ENCODE data around the gene GAREM2. TPM values are rescaled to one million over a fixed set of nuclear protein-coding genes. Genes with fewer than 3 reads are reported as not detected.

Gene GAREM2
- polyA plus RNA-seq, 3 donors: 1.7 to 3.0 (median 2.2) TPM

- H3K27ac ChIP-seq (ENCODE audit: low read depth, low read length): no peak overlapping the region
- WGBS, 3 donors: 1 to 4% (median 1%) methylated on average over 89 to 114 of the region's 114 CpGs
These were observed 11.8 kb downstream of the GAREM2 start for GRCh38 chr2:26184555-26185303.

GRCh38 chr2:26185304-26185928 lies 12.5 kb downstream of the GAREM2 start:
- WGBS, 3 donors: 33 to 54% (median 47%) methylated on average over 20 of the region's 20 CpGs

GRCh38 chr2:26185954-26186770 lies 13.3 kb downstream of the GAREM2 start:
- no peak overlapping the region for H3K27ac ChIP-seq (ENCODE audit: low read depth, low read length)
- WGBS, 3 donors: 87 to 94% (median 92%) methylated on average over 14 to 16 of the region's 16 CpGs

More at GRCh38 chr2:26185304-26185928, 12.5 kb downstream of the GAREM2 start:
- no peak overlapping the region for H3K27ac ChIP-seq (ENCODE audit: low read depth, low read length)

- no peak overlapping the region for H3K27ac ChIP-seq (ENCODE audit: low read depth, low read length)
- WGBS, 3 donors: 92 to 97% (median 96%) methylated on average over 15 of the region's 15 CpGs
These were observed 14.2 kb downstream of the GAREM2 start for GRCh38 chr2:26187114-26187513.

- no peak overlapping the region for H3K27ac ChIP-seq (ENCODE audit: low read depth, low read length)
- WGBS, 3 donors: 93 to 94% (median 93%) methylated on average over 16 of the region's 16 CpGs
These were observed 14.7 kb downstream of the GAREM2 start for GRCh38 chr2:26187537-26188104.

- WGBS, 3 donors: 91 to 93% (median 91%) methylated on average over 4 of the region's 4 CpGs
These were observed 16.2 kb downstream of the GAREM2 start for GRCh38 chr2:26189123-26189522.

GRCh38 chr2:26189751-26190150 lies 16.9 kb downstream of the GAREM2 start:
- no peak overlapping the region for H3K27ac ChIP-seq (ENCODE audit: low read depth, low read length)
- WGBS, 3 donors: 90 to 98% (median 95%) methylated on average over 4 of the region's 4 CpGs

More at GRCh38 chr2:26189123-26189522, 16.2 kb downstream of the GAREM2 start:
- no peak overlapping the region for H3K27ac ChIP-seq (ENCODE audit: low read depth, low read length)

- no peak overlapping the region for H3K27ac ChIP-seq (ENCODE audit: low read depth, low read length)
- WGBS, 3 donors: 82 to 91% (median 87%) methylated on average over 7 of the region's 7 CpGs
These were observed 17.5 kb downstream of the GAREM2 start for GRCh38 chr2:26190369-26190768.

- no peak overlapping the region for H3K27ac ChIP-seq (ENCODE audit: low read depth, low read length)
- WGBS, 3 donors: 86 to 88% (median 87%) methylated on average over 20 of the region's 20 CpGs
These were observed 18.6 kb downstream of the GAREM2 start for GRCh38 chr2:26191316-26192159.

- 87 to 91% (median 87%) methylated on average over 10 of the region's 10 CpGs for WGBS, 3 donors
- H3K27ac ChIP-seq (ENCODE audit: low read depth, low read length): no peak overlapping the region
These were observed 20.8 kb downstream of the GAREM2 start for GRCh38 chr2:26193578-26194231.

GRCh38 chr2:26195040-26195984 lies 22.4 kb downstream of the GAREM2 start:
- 69 to 81% (median 74%) methylated on average over 12 of the region's 12 CpGs for WGBS, 3 donors
- no peak overlapping the region for H3K27ac ChIP-seq (ENCODE audit: low read depth, low read length)

GRCh38 chr2:26196683-26197418 lies 24.0 kb downstream of the GAREM2 start:
- H3K27ac ChIP-seq (ENCODE audit: low read depth, low read length): no peak overlapping the region
- 76 to 85% (median 80%) methylated on average over 9 of the region's 9 CpGs for WGBS, 3 donors

GRCh38 chr2:26197516-26197915 lies 24.6 kb downstream of the GAREM2 start:
- no peak overlapping the region for H3K27ac ChIP-seq (ENCODE audit: low read depth, low read length)
- 90 to 94% (median 92%) methylated on average over 4 of the region's 4 CpGs for WGBS, 3 donors

GRCh38 chr2:26202981-26203490 lies 30.1 kb downstream of the GAREM2 start:
- 54 to 76% (median 69%) methylated on average over 1 of the region's 1 CpG for WGBS, 3 donors
- no peak overlapping the region for H3K27ac ChIP-seq (ENCODE audit: low read depth, low read length)

- H3K27ac ChIP-seq (ENCODE audit: low read depth, low read length): no peak overlapping the region
- 88 to 94% (median 93%) methylated on average over 7 of the region's 7 CpGs for WGBS, 3 donors
These were observed 31.0 kb downstream of the GAREM2 start for GRCh38 chr2:26203906-26204305.

- WGBS, 3 donors: 92 to 97% (median 96%) methylated on average over 5 of the region's 5 CpGs
- no peak overlapping the region for H3K27ac ChIP-seq (ENCODE audit: low read depth, low read length)
These were observed 39.1 kb downstream of the GAREM2 start for GRCh38 chr2:26212011-26212410.

Measured in adipose tissue (tissue), 3 donors.